Upper lobe of left lung (tissue), 6 donors: ENCODE results near the gene STAMBP. TPM values are rescaled to one million over a fixed set of nuclear protein-coding genes. Genes with fewer than 3 reads are reported as not detected.

Experiments used
- ATAC-seq, 2 donors: fragments of 200-7000 bp; cut with Tn5 transposase; one replicate each; pipeline ENCODE4 v1.9.1; 2022; ENCODE audit warnings: mild to moderate bottlenecking in 2 of 2, moderate library complexity in 2 of 2; ENCODE audit not compliant: low FRiP score in 2 of 2
- DNase-seq, 2 donors: peaks; one replicate each; pipeline ENCODE4 v3.0.0-alpha.2; 2019 to 2020
- H3K27ac ChIP-seq, 4 donors: fragments of 200-600 bp; sonication (generic); one replicate each; pipeline ENCODE4 v1.5.1; 2016 to 2019
- H3K27me3 ChIP-seq, 4 donors: fragments of 200-600 bp; sonication (generic); one replicate each; pipeline ENCODE4 v1.5.1; 2017 to 2019
- H3K36me3 ChIP-seq, 4 donors: fragments of 200-600 bp; sonication (generic); one replicate each; pipeline ENCODE4 v1.5.1; 2016 to 2019
- H3K4me1 ChIP-seq, 4 donors: fragments of 200-600 bp; sonication (generic); one replicate each; pipeline ENCODE4 v1.5.1; 2018 to 2019
- H3K4me3 ChIP-seq, 4 donors: fragments of 200-600 bp; sonication (generic); one replicate each; pipeline ENCODE4 v1.5.1; 2017 to 2019; ENCODE audit warnings: mild to moderate bottlenecking in 2 of 4, moderate library complexity in 1 of 4
- H3K9me3 ChIP-seq, 4 donors: fragments of 200-600 bp; sonication (generic); one replicate each; pipeline ENCODE4 v1.5.1; 2018 to 2019
- EP300 ChIP-seq, 4 donors: sonication (generic); formaldehyde crosslinking; IDR thresholded peaks; one replicate each; pipeline ENCODE4 v1.5.1; 2017; ENCODE audit warnings: antibody characterized with exemption in 4 of 4, control low read depth in 2 of 4
- POLR2A ChIP-seq, 4 donors: fragments of 450-650 bp; IDR thresholded peaks; one replicate each; pipeline ENCODE4 v1.5.1; 2016 to 2017; ENCODE audit warnings: antibody characterized with exemption in 4 of 4, mild to moderate bottlenecking in 2 of 4
- POLR2AphosphoS5 ChIP-seq, 2 donors: sonication (generic); formaldehyde crosslinking; IDR thresholded peaks; one replicate each; pipeline ENCODE4 v1.5.1; 2017; ENCODE audit warnings: antibody characterized with exemption in 2 of 2
- WGBS, 2 donors: methylation state at CpG; one replicate each; pipeline ENCODE4 v1.1.5; 2017 to 2018; 5-methylcytosine and 5-hydroxymethylcytosine counted together
- total RNA-seq, 6 donors: library from RNA; depleted of rRNA in 4 of 6; stranded (reverse); fragments of >200 nt in 4 of 6; gene quantifications; one replicate each; pipeline versions ENCODE4 v1.1.0 to v1.2.1, GENCODE V29; 2016 to 2021
- TF ChIP-seq, protein P1 (sequence below), 6 experiments: fragments of 450-650 bp in 4 of 6; fragments of 200-600 bp in 2 of 6; sonication (generic) in 2 of 6; IDR thresholded peaks; one replicate each; pipeline ENCODE4 v1.5.1; 2016 to 2019; ENCODE audit warnings: antibody characterized with exemption in 6 of 6
- donor health status: DM: no; HTN: no; CAD: no; lungs with moderate emphysema.
- donor health status: DM: no; HTN: yes; CAD: no; lungs with severe emphysema.

The STAMBP gene
- total RNA-seq, 6 donors from 2014 or later: 22.8 to 41.7 (median 28.3) TPM

DNA sequence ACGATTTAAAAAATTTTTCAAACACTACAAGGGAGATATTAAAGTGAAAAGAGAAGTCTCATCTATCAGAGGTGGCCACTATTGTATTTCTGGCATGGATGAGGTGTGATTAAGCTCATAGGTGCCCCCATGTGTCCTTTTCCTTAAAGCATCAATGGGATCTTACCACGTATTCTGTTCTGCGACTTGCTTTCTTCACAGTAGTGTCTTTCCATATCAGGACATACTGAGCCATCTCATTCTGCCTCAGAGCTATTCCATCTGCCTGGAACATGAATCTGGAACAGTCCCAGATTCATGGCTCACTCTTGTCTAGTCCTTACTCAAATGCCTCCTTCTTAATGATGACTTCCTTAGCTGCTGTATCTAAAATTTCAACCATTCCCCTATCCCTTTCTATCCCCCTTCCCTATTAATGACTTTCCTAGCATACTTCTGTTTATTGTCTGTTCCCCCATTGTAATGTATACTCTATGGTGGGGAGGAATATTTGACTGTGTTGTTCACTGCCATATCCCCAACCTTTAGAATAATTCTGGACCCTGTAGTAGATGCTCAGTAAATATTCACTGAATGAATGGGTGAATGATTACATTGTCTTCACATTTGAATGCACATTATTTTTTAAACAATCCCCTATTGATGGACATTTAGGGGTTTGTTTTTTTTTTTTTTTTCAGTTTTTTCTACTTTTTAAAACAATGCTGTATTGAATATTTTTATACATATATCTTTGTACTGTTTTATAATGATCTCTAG lies 11.1 kb downstream of the STAMBP start:
- Histone ChIP-seq H3K36me3 (peaks cover 0 to 17% (median 7%) of the 10 kb centered on the region in 4 donors), H3K27ac (no peak overlapping the region), H3K9me3 (no peaks in the 10 kb centered on the region), H3K27me3 (no peaks in the 10 kb centered on the region), H3K4me1 (peaks cover 0 to 7% (median 5%) of the 10 kb centered on the region in 4 donors), H3K4me3 (no peak overlapping the region)
- 81 to 87% methylated on average over 3 of the region's 3 CpGs for WGBS, 2 donors
- DNase-seq (no peak), ATAC-seq (no peak)
- TF ChIP-seq POLR2AphosphoS5 (IDR thresholded peaks at IDR 0.05): no peak
- TF ChIP-seq, protein P1, sequence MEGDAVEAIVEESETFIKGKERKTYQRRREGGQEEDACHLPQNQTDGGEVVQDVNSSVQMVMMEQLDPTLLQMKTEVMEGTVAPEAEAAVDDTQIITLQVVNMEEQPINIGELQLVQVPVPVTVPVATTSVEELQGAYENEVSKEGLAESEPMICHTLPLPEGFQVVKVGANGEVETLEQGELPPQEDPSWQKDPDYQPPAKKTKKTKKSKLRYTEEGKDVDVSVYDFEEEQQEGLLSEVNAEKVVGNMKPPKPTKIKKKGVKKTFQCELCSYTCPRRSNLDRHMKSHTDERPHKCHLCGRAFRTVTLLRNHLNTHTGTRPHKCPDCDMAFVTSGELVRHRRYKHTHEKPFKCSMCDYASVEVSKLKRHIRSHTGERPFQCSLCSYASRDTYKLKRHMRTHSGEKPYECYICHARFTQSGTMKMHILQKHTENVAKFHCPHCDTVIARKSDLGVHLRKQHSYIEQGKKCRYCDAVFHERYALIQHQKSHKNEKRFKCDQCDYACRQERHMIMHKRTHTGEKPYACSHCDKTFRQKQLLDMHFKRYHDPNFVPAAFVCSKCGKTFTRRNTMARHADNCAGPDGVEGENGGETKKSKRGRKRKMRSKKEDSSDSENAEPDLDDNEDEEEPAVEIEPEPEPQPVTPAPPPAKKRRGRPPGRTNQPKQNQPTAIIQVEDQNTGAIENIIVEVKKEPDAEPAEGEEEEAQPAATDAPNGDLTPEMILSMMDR (IDR thresholded peaks at IDR 0.05): no peak
- no peak for TF ChIP-seq EP300 (IDR thresholded peaks at IDR 0.05)
- TF ChIP-seq POLR2A (IDR thresholded peaks at IDR 0.05): no peak

- Histone ChIP-seq H3K27ac (no peak overlapping the region), H3K36me3 (peaks cover 3 to 29% (median 19%) of the 10 kb centered on the region in 4 donors), H3K27me3 (no peaks in the 10 kb centered on the region), H3K4me1 (peaks cover 0 to 7% (median 5%) of the 10 kb centered on the region in 4 donors), H3K9me3 (no peaks in the 10 kb centered on the region), H3K4me3 (no peak overlapping the region)
- no peak for DNase-seq
- no peak for ATAC-seq
- 65 to 71% methylated on average over 5 of the region's 5 CpGs for WGBS, 2 donors
- TF ChIP-seq POLR2AphosphoS5 (IDR thresholded peaks at IDR 0.05): no peak
- TF ChIP-seq EP300 (IDR thresholded peaks at IDR 0.05): no peak
- no peak for TF ChIP-seq POLR2A (IDR thresholded peaks at IDR 0.05)
- TF ChIP-seq, protein P1 (IDR thresholded peaks at IDR 0.05): no peak
These were observed 13.4 kb downstream of the STAMBP start for GRCh38 chr2:73841912-73842738.

DNA sequence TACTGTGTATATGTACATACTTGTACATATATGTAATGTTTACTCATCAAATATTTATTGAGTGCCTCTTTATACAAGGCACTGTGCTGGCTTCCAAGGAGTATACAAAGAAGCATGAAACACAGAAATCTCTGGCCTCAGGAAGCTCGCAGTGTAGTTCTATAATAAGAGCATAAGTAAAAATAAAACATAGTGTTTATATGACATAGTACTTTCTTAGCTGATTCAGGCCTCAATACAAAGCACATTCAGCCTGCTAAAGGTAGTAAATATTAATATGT lies 13.9 kb downstream of the STAMBP start:
- peaks cover 3 to 34% (median 24%) of the 10 kb centered on the region in 4 donors for H3K36me3 ChIP-seq
- H3K4me3 ChIP-seq: no peak overlapping the region
- no peak overlapping the region for H3K27ac ChIP-seq
- 64 to 73% methylated on average over 1 of the region's 1 CpG for WGBS, 2 donors
- ATAC-seq (no peak), DNase-seq (no peak)
- peaks cover 0 to 7% (median 5%) of the 10 kb centered on the region in 4 donors for H3K4me1 ChIP-seq
- no peaks in the 10 kb centered on the region for H3K27me3 ChIP-seq
- H3K9me3 ChIP-seq: no peaks in the 10 kb centered on the region
- TF ChIP-seq, protein P1 (IDR thresholded peaks at IDR 0.05): no peak

GRCh38 chr2:73844087-73844486 lies 15.3 kb downstream of the STAMBP start:
- ATAC-seq (no peak), DNase-seq (no peak)
- no peak for TF ChIP-seq POLR2AphosphoS5 (IDR thresholded peaks at IDR 0.05)
- no peak for TF ChIP-seq POLR2A (IDR thresholded peaks at IDR 0.05)
- no peak for TF ChIP-seq EP300 (IDR thresholded peaks at IDR 0.05)
- TF ChIP-seq, protein P1 (IDR thresholded peaks at IDR 0.05): no peak
- WGBS, 2 donors: 40 to 42% methylated on average over 2 of the region's 2 CpGs
- Histone ChIP-seq H3K36me3 (peaks cover 3 to 48% (median 31%) of the 10 kb centered on the region in 4 donors), H3K4me1 (peaks cover 0 to 4% (median 0%) of the 10 kb centered on the region in 4 donors), H3K9me3 (no peaks in the 10 kb centered on the region), H3K27me3 (no peaks in the 10 kb centered on the region), H3K27ac (no peak overlapping the region), H3K4me3 (no peak overlapping the region)
